ENCODE measurements around the gene CFAP54. TPM values are rescaled to one million over a fixed set of nuclear protein-coding genes. Genes with fewer than 3 reads are reported as not detected.
"Not testable (repeated sequence)": the region's sequence is repeated elsewhere in the genome, so short reads cannot be mapped to it uniquely, and the experiment has no call there.

The CFAP54 gene
- total and polyA plus RNA-seq, 7 donors: 0.03 to 0.14 (median 0.08) TPM; not detected in 3

- Histone ChIP-seq H3K36me3 (ENCODE audit: insufficient read depth in 1 of 2, low read depth in 1 of 2) (no peaks in the 10 kb centered on the region), H3K9me3 (no peaks in the 10 kb centered on the region)
Observed at GRCh38 chr12:96670334-96670899, 181.0 kb downstream of the CFAP54 start.

GRCh38 chr12:96675519-96675918, 186.1 kb downstream of the CFAP54 start:
- not testable (repeated sequence) for ATAC-seq
- WGBS, 3 donors: 86 to 92% (median 91%) methylated on average over 3 of the region's 3 CpGs

More at GRCh38 chr12:96670334-96670899, 181.0 kb downstream of the CFAP54 start:
- no peak for TF ChIP-seq CTCF (IDR thresholded peaks at IDR 0.05)
- Histone ChIP-seq H3K27me3 (ENCODE audit: insufficient read depth in 3 of 3, low read length in 2 of 3) (no peaks in the 10 kb centered on the region), H3K27ac (no peak overlapping the region), H3K4me1 (no peaks in the 10 kb centered on the region), H3K4me3 (no peak overlapping the region)
- no peak for ATAC-seq
- DNase-seq: no peak
- intact Hi-C loops (cut with DNase I): no loop called here
- 54 to 71% (median 54%) methylated on average over 3 of the region's 3 CpGs for WGBS, 3 donors

GRCh38 chr12:96677363-96677762, 188.0 kb downstream of the CFAP54 start:
- Histone ChIP-seq H3K27ac (no peak overlapping the region), H3K9me3 (no peaks in the 10 kb centered on the region), H3K27me3 (ENCODE audit: insufficient read depth in 3 of 3, low read length in 2 of 3) (no peaks in the 10 kb centered on the region), H3K4me3 (no peak overlapping the region), H3K4me1 (no peaks in the 10 kb centered on the region), H3K36me3 (ENCODE audit: insufficient read depth in 1 of 2, low read depth in 1 of 2) (no peaks in the 10 kb centered on the region)
- no peak for ATAC-seq
- intact Hi-C loops (cut with DNase I): no loop called here
- no peak for DNase-seq
- 81 to 96% (median 85%) methylated on average over 1 of the region's 1 CpG for WGBS, 3 donors
- TF ChIP-seq CTCF (IDR thresholded peaks at IDR 0.05): no peak

More at GRCh38 chr12:96675519-96675918, 186.1 kb downstream of the CFAP54 start:
- H3K4me3 ChIP-seq; intact Hi-C loops (cut with DNase I); H3K27me3 ChIP-seq (ENCODE audit: insufficient read depth in 3 of 3, low read length in 2 of 3); H3K27ac ChIP-seq; DNase-seq; H3K4me1 ChIP-seq; H3K36me3 ChIP-seq (ENCODE audit: insufficient read depth in 1 of 2, low read depth in 1 of 2); H3K9me3 ChIP-seq: not testable (repeated sequence)

GRCh38 chr12:96687719-96688118, 198.3 kb downstream of the CFAP54 start:
- no peak overlapping the region for H3K27ac ChIP-seq
- TF ChIP-seq CTCF (IDR thresholded peaks at IDR 0.05): no peak
- DNase-seq: no peak
- intact Hi-C loops (cut with DNase I): no loop called here
- no peaks in the 10 kb centered on the region for H3K27me3 ChIP-seq (ENCODE audit: insufficient read depth in 3 of 3, low read length in 2 of 3)
- no peaks in the 10 kb centered on the region for H3K9me3 ChIP-seq
- H3K4me1 ChIP-seq: no peaks in the 10 kb centered on the region
- H3K36me3 ChIP-seq (ENCODE audit: insufficient read depth in 1 of 2, low read depth in 1 of 2): no peaks in the 10 kb centered on the region
- 46 to 60% (median 53%) methylated on average over 4 of the region's 4 CpGs for WGBS, 3 donors
- H3K4me3 ChIP-seq: no peak overlapping the region
- ATAC-seq: no peak

GRCh38 chr12:96698521-96698920, 209.1 kb downstream of the CFAP54 start:
- H3K36me3 ChIP-seq (ENCODE audit: insufficient read depth in 1 of 2, low read depth in 1 of 2): no peaks in the 10 kb centered on the region
- no peaks in the 10 kb centered on the region for H3K4me1 ChIP-seq
- 79 to 89% (median 81%) methylated on average over 5 of the region's 5 CpGs for WGBS, 3 donors
- no peak for TF ChIP-seq CTCF (IDR thresholded peaks at IDR 0.05)
- no peak for ATAC-seq
- intact Hi-C loops (cut with DNase I): no loop called here
- no peak for DNase-seq
- H3K27ac ChIP-seq: no peak overlapping the region
- H3K9me3 ChIP-seq: no peaks in the 10 kb centered on the region
- no peak overlapping the region for H3K4me3 ChIP-seq
- no peaks in the 10 kb centered on the region for H3K27me3 ChIP-seq (ENCODE audit: insufficient read depth in 3 of 3, low read length in 2 of 3)
